Activated CD4-positive, alpha-beta T cell treated with anti-CD3 and anti-CD28 coated beads, Interleukin-2, amount 10 ng/mL, durations not matched to agents 7 days and 5 days (primary cell): ENCODE measurements around the gene RPL39L. TPM values are rescaled to one million over a fixed set of nuclear protein-coding genes. Genes with fewer than 3 reads are reported as not detected.
"Not testable (repeated sequence)": the region's sequence is repeated elsewhere in the genome, so short reads cannot be mapped to it uniquely, and the experiment has no call there.

Experiments
- CTCF ChIA-PET: fragments of 350-600 bp; sonication (Branson Sonifier 250); formaldehyde crosslinking; loops from one replicate; lab custom pipeline; 2021; ENCODE audit warnings: antibody characterized with exemption; lab: Charles Lee
- POLR2A ChIA-PET: fragments of 350-600 bp; sonication (Branson Sonifier 250); formaldehyde crosslinking; loops from one replicate; lab custom pipeline; 2021; ENCODE audit warnings: antibody characterized with exemption; lab: Charles Lee
- DNase-seq: peaks from one replicate; pipeline ENCODE4 v3.0.0-alpha.2; 2020
- H3K27ac Mint-ChIP-seq: one replicate; pipeline ENCODE4 v1.8.0; 2021; ENCODE audit warnings: mild to moderate bottlenecking, moderate library complexity, mixed read lengths
- H3K27me3 Mint-ChIP-seq: one replicate; pipeline ENCODE4 v1.8.0; 2021; ENCODE audit warnings: mixed read lengths
- H3K36me3 Mint-ChIP-seq: one replicate; pipeline ENCODE4 v1.8.0; 2021; ENCODE audit warnings: low read depth, mixed read lengths
- H3K4me1 Mint-ChIP-seq: one replicate; pipeline ENCODE4 v1.8.0; 2021; ENCODE audit warnings: mixed read lengths
- H3K4me3 Mint-ChIP-seq: one replicate; pipeline ENCODE4 v1.8.0; 2021; ENCODE audit warnings: mild to moderate bottlenecking, moderate library complexity, mixed read lengths
- H3K9me3 Mint-ChIP-seq: one replicate; pipeline ENCODE4 v1.8.0; 2021; ENCODE audit warnings: mixed read lengths
- total RNA-seq, 2 experiments: library from RNA; stranded (reverse); gene quantifications; one replicate each; pipeline ENCODE4 v1.2.3, GENCODE V29; 2021

RPL39L gene
- total RNA-seq: 10 to 100 TPM; 18.4 to 20.4 TPM

- Mint-ChIP-seq H3K27me3 (no peaks in the 10 kb centered on the region), H3K4me1 (peaks cover 26% of the 10 kb centered on the region), H3K9me3 (peaks cover 41% of the 10 kb centered on the region), H3K27ac (peak within 1 kb of the TSS; percentile 96), H3K36me3 (peaks cover 49% of the 10 kb centered on the region), H3K4me3 (peak within 1 kb of the TSS; percentile 82)
- POLR2A ChIA-PET: interaction anchor here (0.8 to 1.5 kb wide), 5 partner anchors 26 to 355 kb away, joined by 3 to 5 read pairs (median 4); no protein-coding TSS in a partner anchor
- CTCF ChIA-PET: interaction anchor here (0.5 to 8.1 kb wide), 40 partner anchors 9 to 1489 kb away, joined by 3 to 72 read pairs (median 4); partner anchors contain the start of gene RTP4
- DNase-seq: peak; percentile 92
Observed at GRCh38 chr3:187139126-187139894, at the start of gene RPL39L. Gene RPL39L (minus strand): TSS chr3:187139496. CDS start chr3:187121300, 18,196 bp downstream.

DNA sequence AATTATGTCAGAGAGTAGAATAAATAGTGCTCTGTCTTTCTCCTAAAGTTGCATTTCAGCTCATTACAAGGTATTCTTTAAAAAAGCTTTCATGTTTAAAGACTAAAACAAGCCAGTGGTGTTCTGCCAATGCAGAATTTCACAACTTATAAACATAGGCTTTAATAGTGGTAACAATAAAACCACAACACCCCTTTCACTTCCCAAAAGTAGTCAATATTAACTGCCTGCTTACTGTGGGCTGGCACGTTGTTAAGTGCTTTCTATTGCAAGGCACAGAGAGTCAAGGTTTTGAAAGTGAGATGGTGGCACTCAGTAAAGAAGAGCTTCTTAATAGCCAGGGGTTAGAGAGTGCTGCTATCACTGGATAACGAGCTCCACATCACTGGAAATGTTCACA, 49.6 kb upstream of the RPL39L start:
- CTCF ChIA-PET: interaction anchor here (0.6 to 1.4 kb wide), 2 partner anchors 8 to 76 kb away, joined by 3 read pairs; partner anchors contain the start of gene RTP1
- no peaks in the 10 kb centered on the region for H3K9me3 Mint-ChIP-seq
- no peak overlapping the region for H3K27ac Mint-ChIP-seq
- DNase-seq: no peak
- H3K4me1 Mint-ChIP-seq: peaks cover 3% of the 10 kb centered on the region
- H3K36me3 Mint-ChIP-seq: peaks cover 3% of the 10 kb centered on the region
- POLR2A ChIA-PET: no interaction called here
- H3K4me3 Mint-ChIP-seq: no peak overlapping the region
- peaks cover 54% of the 10 kb centered on the region for H3K27me3 Mint-ChIP-seq

DNA sequence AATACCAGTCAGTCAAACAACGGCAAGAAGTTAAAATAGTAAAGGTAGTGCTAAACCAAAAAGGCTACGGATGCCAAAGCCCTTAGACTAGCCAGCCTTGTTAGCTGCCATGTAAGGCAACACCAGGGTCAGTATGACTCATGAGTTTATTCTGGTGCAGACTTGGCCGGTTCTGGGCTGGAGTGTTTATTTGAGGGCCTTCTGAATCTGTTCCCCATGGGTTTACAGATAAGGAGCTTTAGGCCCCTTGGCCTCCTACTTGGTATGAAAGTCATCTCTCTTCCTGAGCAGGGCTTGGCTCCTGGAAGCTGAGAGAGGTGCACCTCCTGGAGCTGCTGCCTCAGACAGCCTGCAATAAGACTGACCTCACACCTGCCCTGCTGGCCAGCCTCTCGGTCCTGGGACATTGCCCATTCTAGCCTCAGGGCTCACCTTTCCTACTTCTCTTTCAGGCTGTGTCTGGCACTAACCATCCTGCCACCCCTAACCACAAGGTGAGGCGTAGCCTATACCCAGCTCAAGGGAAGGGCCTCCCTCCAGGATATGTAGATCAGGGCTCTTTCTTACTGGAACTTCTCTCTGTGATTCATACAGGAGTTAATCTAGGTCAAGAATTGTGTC, 47.6 kb upstream of the RPL39L start:
- no peak overlapping the region for H3K4me3 Mint-ChIP-seq
- H3K27ac Mint-ChIP-seq: no peak overlapping the region
- ChIA-PET POLR2A (no interaction called here), CTCF (interaction anchor here (0.6 kb wide), 1 partner anchor 22 kb away, joined by 5 read pairs; no protein-coding TSS in a partner anchor)
- H3K27me3 Mint-ChIP-seq: peaks cover 37% of the 10 kb centered on the region
- DNase-seq: no peak
- peaks cover 4% of the 10 kb centered on the region for H3K9me3 Mint-ChIP-seq
- H3K36me3 Mint-ChIP-seq: peaks cover 3% of the 10 kb centered on the region
- peaks cover 14% of the 10 kb centered on the region for H3K4me1 Mint-ChIP-seq

- H3K36me3 Mint-ChIP-seq: peaks cover 4% of the 10 kb centered on the region
- peaks cover 33% of the 10 kb centered on the region for H3K27me3 Mint-ChIP-seq
- ChIA-PET POLR2A (no interaction called here), CTCF (interaction anchor here (0.6 kb wide), 1 partner anchor 21 kb away, joined by 5 read pairs; no protein-coding TSS in a partner anchor)
- peaks cover 14% of the 10 kb centered on the region for H3K4me1 Mint-ChIP-seq
- H3K9me3 Mint-ChIP-seq: peaks cover 4% of the 10 kb centered on the region
- no peak for DNase-seq
- H3K27ac Mint-ChIP-seq: no peak overlapping the region
- no peak overlapping the region for H3K4me3 Mint-ChIP-seq
Observed at GRCh38 chr3:187186375-187186774, 47.1 kb upstream of the RPL39L start.

DNA sequence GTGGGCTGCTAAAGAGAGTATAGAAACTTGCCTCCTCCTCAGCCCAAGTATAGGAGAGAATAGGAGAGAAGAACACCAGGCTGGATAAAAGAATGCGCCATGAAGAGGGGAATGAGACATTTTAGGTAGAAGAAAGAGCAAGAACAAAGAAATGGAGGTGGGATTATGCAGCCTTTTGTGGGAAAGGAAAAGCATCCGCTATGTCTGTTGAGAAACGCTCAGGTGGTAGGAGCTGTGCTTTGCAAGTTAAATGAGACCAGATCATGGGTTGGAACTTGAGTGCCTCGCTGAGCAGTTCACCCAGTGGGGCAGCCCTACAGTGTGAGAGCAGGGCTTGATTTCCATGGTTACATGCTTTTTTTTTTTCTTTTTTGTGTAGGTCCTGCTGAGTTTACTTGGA, 46.5 kb upstream of the RPL39L start:
- CTCF ChIA-PET: no interaction called here
- Mint-ChIP-seq H3K27me3 (peaks cover 31% of the 10 kb centered on the region), H3K4me1 (peaks cover 14% of the 10 kb centered on the region), H3K36me3 (peaks cover 4% of the 10 kb centered on the region), H3K9me3 (peaks cover 4% of the 10 kb centered on the region), H3K27ac (no peak overlapping the region), H3K4me3 (no peak overlapping the region)
- DNase-seq: no peak
- POLR2A ChIA-PET: no interaction called here

GRCh38 chr3:187183903-187184302, 44.6 kb upstream of the RPL39L start:
- DNase-seq: no peak
- Mint-ChIP-seq H3K27ac (no peak overlapping the region), H3K9me3 (peaks cover 4% of the 10 kb centered on the region), H3K27me3 (peaks cover 14% of the 10 kb centered on the region), H3K36me3 (peaks cover 4% of the 10 kb centered on the region), H3K4me1 (peaks cover 14% of the 10 kb centered on the region), H3K4me3 (no peak overlapping the region)
- ChIA-PET POLR2A (no interaction called here), CTCF (interaction anchor here (0.6 to 1.1 kb wide), 4 partner anchors 19 to 1850 kb away, joined by 3 to 4 read pairs (median 3); no protein-coding TSS in a partner anchor)

DNA sequence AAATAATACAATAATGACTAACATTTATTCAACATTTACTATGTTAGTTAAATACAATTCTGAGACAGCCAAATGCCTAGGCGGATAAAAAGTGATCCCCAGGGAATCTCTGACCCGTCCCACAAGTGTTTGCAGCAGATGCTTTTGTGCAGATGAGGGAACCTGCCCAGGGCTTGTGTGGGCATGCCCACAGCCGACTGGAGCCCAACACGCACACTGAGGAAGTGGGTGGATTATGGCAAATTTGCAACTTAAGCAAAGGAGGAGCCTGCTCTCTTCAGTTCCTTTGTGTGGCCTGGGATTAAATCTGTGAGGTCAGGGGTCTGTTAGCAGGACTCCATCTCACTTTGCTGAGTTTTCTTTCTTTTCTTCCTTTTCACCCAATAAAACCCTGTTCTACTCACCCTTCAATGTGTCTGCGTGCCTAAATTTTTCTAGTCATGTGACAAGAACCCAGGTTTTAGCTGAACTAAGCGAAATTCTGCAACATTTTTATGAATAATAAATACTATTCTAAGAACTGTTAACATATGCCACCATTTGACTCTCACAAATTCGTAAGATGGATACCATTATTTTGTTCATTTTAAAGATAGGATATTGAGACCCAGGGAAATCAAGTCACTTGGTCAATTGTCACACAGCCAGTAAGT, 44.0 kb upstream of the RPL39L start:
- Mint-ChIP-seq H3K9me3 (peaks cover 4% of the 10 kb centered on the region), H3K27ac (peak overlapping the region; percentile 65), H3K27me3 (peaks cover 11% of the 10 kb centered on the region), H3K4me3 (no peak overlapping the region), H3K36me3 (peaks cover 4% of the 10 kb centered on the region), H3K4me1 (peaks cover 14% of the 10 kb centered on the region)
- CTCF ChIA-PET: interaction anchor here (0.6 to 1.1 kb wide), 3 partner anchors 18 to 589 kb away, joined by 3 to 4 read pairs (median 3); no protein-coding TSS in a partner anchor
- DNase-seq: peak; percentile 17
- POLR2A ChIA-PET: no interaction called here

DNA sequence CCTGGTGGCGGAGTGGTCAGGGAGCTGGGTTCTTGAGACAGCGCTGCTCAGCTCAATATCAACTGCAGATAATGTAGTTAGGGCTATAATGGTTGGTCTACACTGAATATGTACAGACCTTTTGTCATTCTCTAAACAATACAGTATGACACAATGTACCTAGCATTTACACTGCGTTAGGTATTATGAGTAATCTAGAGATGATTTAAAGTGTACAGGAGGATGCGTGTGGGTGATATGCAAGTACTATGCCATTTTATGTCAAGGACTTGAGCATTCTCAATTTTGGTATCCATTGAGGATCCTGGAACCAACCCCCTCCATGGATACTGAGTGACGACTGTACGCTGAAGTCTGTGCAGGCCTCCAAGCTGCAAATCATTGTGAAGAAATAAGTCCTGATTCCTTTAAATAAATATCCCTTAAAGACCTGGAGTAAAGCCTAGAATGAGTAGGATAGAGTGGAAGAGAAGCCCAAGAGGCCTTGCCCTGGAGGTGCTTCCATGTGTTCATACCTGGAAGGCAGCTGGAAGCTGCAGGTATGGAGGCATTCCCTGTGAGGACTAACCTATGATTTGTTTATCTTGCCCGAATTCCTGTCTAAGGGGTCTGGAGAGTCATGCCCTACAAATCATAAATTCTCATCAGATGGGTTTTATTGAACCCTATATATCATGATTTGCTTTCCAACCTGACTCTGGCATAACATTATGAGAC, 42.3 kb upstream of the RPL39L start:
- Mint-ChIP-seq H3K36me3 (peaks cover 4% of the 10 kb centered on the region), H3K4me3 (no peak overlapping the region), H3K27me3 (peaks cover 2% of the 10 kb centered on the region), H3K4me1 (peaks cover 14% of the 10 kb centered on the region), H3K9me3 (peaks cover 4% of the 10 kb centered on the region), H3K27ac (no peak overlapping the region)
- no peak for DNase-seq
- POLR2A ChIA-PET: no interaction called here
- CTCF ChIA-PET: no interaction called here

DNA sequence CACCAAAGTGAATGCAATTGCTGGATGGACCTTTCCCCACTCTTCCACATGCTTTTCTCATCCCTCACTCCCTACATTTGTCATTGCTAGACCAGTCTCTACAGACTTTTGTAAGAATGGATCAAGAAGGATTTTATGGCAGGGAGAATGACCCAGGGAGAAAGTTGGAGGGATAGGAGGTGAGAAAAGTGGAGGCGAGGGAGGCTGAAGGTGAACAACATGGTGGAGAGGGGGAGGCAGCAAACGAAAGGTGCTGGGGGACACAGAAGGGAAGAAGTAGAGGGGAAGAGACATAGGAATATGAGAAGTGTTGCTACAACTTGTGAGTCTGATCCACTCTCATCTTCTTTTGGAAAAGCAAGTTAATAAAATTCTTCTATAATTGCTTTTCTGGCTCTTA, 33.6 kb upstream of the RPL39L start:
- ChIA-PET CTCF (interaction anchor here (0.9 kb wide), 1 partner anchor 34 kb away, joined by 3 read pairs; the partner anchor contains the start of gene RPL39L), POLR2A (no interaction called here)
- H3K4me3 Mint-ChIP-seq: no peak overlapping the region
- no peak overlapping the region for H3K27ac Mint-ChIP-seq
- no peak for DNase-seq
- peaks cover 4% of the 10 kb centered on the region for H3K27me3 Mint-ChIP-seq
- peaks cover 9% of the 10 kb centered on the region for H3K4me1 Mint-ChIP-seq
- H3K9me3 Mint-ChIP-seq: no peaks in the 10 kb centered on the region
- H3K36me3 Mint-ChIP-seq: no peaks in the 10 kb centered on the region

GRCh38 chr3:187170911-187171310, 31.6 kb upstream of the RPL39L start:
- H3K4me3 Mint-ChIP-seq, H3K27ac Mint-ChIP-seq, H3K4me1 Mint-ChIP-seq, DNase-seq, POLR2A ChIA-PET, H3K9me3 Mint-ChIP-seq, H3K36me3 Mint-ChIP-seq, H3K27me3 Mint-ChIP-seq: not testable (repeated sequence)
- CTCF ChIA-PET: interaction anchor here (1.0 to 1.2 kb wide), 3 partner anchors 11 to 346 kb away, joined by 3 read pairs; no protein-coding TSS in a partner anchor

- Mint-ChIP-seq H3K4me3 (no peak overlapping the region), H3K9me3 (no peaks in the 10 kb centered on the region), H3K27me3 (peaks cover 4% of the 10 kb centered on the region), H3K36me3 (no peaks in the 10 kb centered on the region), H3K27ac (no peak overlapping the region), H3K4me1 (peaks cover 15% of the 10 kb centered on the region)
- POLR2A ChIA-PET: no interaction called here
- DNase-seq: no peak
- CTCF ChIA-PET: interaction anchor here (2.3 kb wide), 1 partner anchor 30 kb away, joined by 7 read pairs; the partner anchor contains the start of gene RPL39L
Observed at GRCh38 chr3:187169231-187169960, 30.1 kb upstream of the RPL39L start.
